H1 (cell line): ENCODE data around the gene PPP1CA. TPM values are rescaled to one million over a fixed set of nuclear protein-coding genes. Genes with fewer than 3 reads are reported as not detected.

Source experiments
- CTCF ChIA-PET: fragments of 300-600 bp; sonication (Branson Sonifier 250); formaldehyde crosslinking; loops from one replicate; lab custom pipeline; 2021; ENCODE audit not compliant: partially characterized antibody; lab: Charles Lee
- POLR2A ChIA-PET: fragments of 300-600 bp; sonication (Branson Sonifier 250); formaldehyde crosslinking; loops from one replicate; lab custom pipeline; 2021; ENCODE audit warnings: inconsistent platforms; ENCODE audit not compliant: partially characterized antibody; lab: Charles Lee
- DNase-seq, 2 experiments: peaks; one replicate each; pipeline versions ENCODE4 v3.0.0 to v3.0.0-alpha.2; 2010 to 2022; ENCODE audit warnings: low spot score in 2 of 2, low read depth in 1 of 2, mixed read lengths in 1 of 2
- FAIRE-seq: peaks from 2 replicates; lab custom pipeline; 2011; peaks lifted over from hg19 to GRCh38; lab: Jason Lieb, UNC
- H2AFZ ChIP-seq: 2 replicates; pipeline ENCODE4 v1.8.1; 2012; ENCODE audit warnings: low read length, inconsistent platforms
- H2AK5ac ChIP-seq: 2 replicates; pipeline ENCODE4 v1.6.1; 2013; ENCODE audit warnings: low read depth, low read length
- H2BK120ac ChIP-seq: replicated peaks from 2 replicates; pipeline ENCODE3; 2013; ENCODE audit warnings: low read depth, low read length, inconsistent platforms
- H2BK12ac ChIP-seq: 2 replicates; pipeline ENCODE4 v1.6.1; 2013; ENCODE audit warnings: low read depth, low read length
- H2BK15ac ChIP-seq: 2 replicates; pipeline ENCODE4 v1.6.1; 2013; ENCODE audit warnings: low read length
- H2BK20ac ChIP-seq: 2 replicates; pipeline ENCODE4 v1.6.1; 2013; ENCODE audit warnings: low read length
- H2BK5ac ChIP-seq: 2 replicates; pipeline ENCODE4 v1.6.1; 2013; ENCODE audit warnings: low read depth, low read length
- H3K14ac ChIP-seq: 2 replicates; pipeline ENCODE4 v1.6.1; 2013; ENCODE audit warnings: inconsistent platforms; ENCODE audit not compliant: insufficient read length
- H3K18ac ChIP-seq: 2 replicates; pipeline ENCODE4 v1.6.1; 2013; ENCODE audit warnings: low read length; ENCODE audit errors: extremely low read depth
- H3K23ac ChIP-seq: 2 replicates; pipeline ENCODE4 v1.6.1; 2013; ENCODE audit warnings: inconsistent platforms; ENCODE audit not compliant: insufficient read length
- H3K23me2 ChIP-seq: 2 replicates; pipeline ENCODE4 v1.6.1; 2013; ENCODE audit warnings: low read depth, low read length
- H3K27ac ChIP-seq: 2 replicates; pipeline ENCODE4 v1.6.1; 2011; ENCODE audit warnings: low read depth, low read length, inconsistent platforms
- H3K27me3 ChIP-seq, 4 experiments: replicated peaks in 1 of 4; 1 replicate in 1 of 4; 2 replicates in 3 of 4; pipeline versions ENCODE4 v1.6.1 to v1.8.1; 2011 to 2013; ENCODE audit warnings: low read length in 3 of 4, mild to moderate bottlenecking in 3 of 4, inconsistent platforms in 2 of 4, mixed read lengths in 2 of 4, moderate library complexity in 1 of 4; ENCODE audit not compliant: control insufficient read depth in 3 of 4, insufficient read depth in 3 of 4; ENCODE audit errors: extremely low read depth in 1 of 4
- H3K36me3 ChIP-seq, 4 experiments: 2 replicates each; pipeline versions ENCODE4 v1.6.1 to v1.8.1; 2011 to 2013; ENCODE audit warnings: mild to moderate bottlenecking in 4 of 4, low read length in 3 of 4, moderate library complexity in 2 of 4, control low read depth in 1 of 4, inconsistent platforms in 1 of 4; ENCODE audit not compliant: insufficient read depth in 4 of 4, control insufficient read depth in 2 of 4
- H3K4ac ChIP-seq: replicated peaks from 2 replicates; pipeline ENCODE3; 2013; ENCODE audit warnings: low read length, low read depth, mixed read lengths, inconsistent platforms; ENCODE audit not compliant: insufficient read length
- H3K4me1 ChIP-seq, 4 experiments: replicated peaks in 1 of 4; 1 replicate in 1 of 4; 2 replicates in 3 of 4; pipeline versions ENCODE4 v1.6.1 to v1.8.1; 2011 to 2013; ENCODE audit warnings: low read length in 3 of 4, inconsistent platforms in 2 of 4, mixed read lengths in 1 of 4; ENCODE audit not compliant: insufficient read depth in 4 of 4, control insufficient read depth in 3 of 4
- H3K4me2 ChIP-seq, 2 experiments: 2 replicates each; pipeline versions ENCODE4 v1.6.1 to v1.8.1; 2011 to 2013; ENCODE audit warnings: low read depth in 2 of 2, low read length in 2 of 2, control low read depth in 1 of 2, inconsistent platforms in 1 of 2, mild to moderate bottlenecking in 1 of 2; ENCODE audit not compliant: insufficient read depth in 1 of 2
- H3K4me3 ChIP-seq, 4 experiments: fragments of 200-600, 300-600 bp in 1 of 4; sonication (generic), shearing (Covaris generic), sonication (Bioruptor Twin) in 1 of 4; 2 replicates each; pipeline versions ENCODE4 v1.5.1 to v1.8.1; 2011 to 2016; ENCODE audit warnings: low read length in 4 of 4, low read depth in 3 of 4, control low read depth in 2 of 4, inconsistent platforms in 2 of 4, mild to moderate bottlenecking in 2 of 4, mixed read lengths in 1 of 4, moderate library complexity in 1 of 4; ENCODE audit not compliant: insufficient read depth in 2 of 4; ENCODE audit errors: extremely low read depth in 1 of 4
- H3K56ac ChIP-seq: replicated peaks from 2 replicates; pipeline ENCODE3; 2013; ENCODE audit warnings: low read depth, mild to moderate bottlenecking, mixed read lengths, low read length, inconsistent platforms; ENCODE audit not compliant: insufficient read length
- H3K79me1 ChIP-seq: 2 replicates; pipeline ENCODE4 v1.6.1; 2013; ENCODE audit warnings: low read depth, low read length, control low read depth
- H3K79me2 ChIP-seq, 2 experiments: 2 replicates each; pipeline versions ENCODE4 v1.6.1 to v1.8.1; 2012 to 2013; ENCODE audit warnings: low read length in 2 of 2, mild to moderate bottlenecking in 2 of 2, inconsistent platforms in 1 of 2; ENCODE audit not compliant: insufficient read depth in 2 of 2, control insufficient read depth in 1 of 2
- H3K9ac ChIP-seq, 4 experiments: replicated peaks in 1 of 4; 1 replicate in 1 of 4; 2 replicates in 3 of 4; pipeline versions ENCODE4 v1.6.1 to v1.8.1; 2011 to 2013; ENCODE audit warnings: low read depth in 3 of 4, low read length in 3 of 4, control low read depth in 2 of 4, mild to moderate bottlenecking in 2 of 4, moderate library complexity in 2 of 4, inconsistent platforms in 1 of 4; ENCODE audit errors: extremely low read depth in 1 of 4
- H3K9me3 ChIP-seq, 2 experiments: 2 replicates each; pipeline versions ENCODE4 v1.6.1 to v1.8.1; 2012 to 2013; ENCODE audit warnings: mild to moderate bottlenecking in 2 of 2, moderate library complexity in 2 of 2, control low read depth in 1 of 2, inconsistent platforms in 1 of 2, low read depth in 1 of 2, low read length in 1 of 2, mixed read lengths in 1 of 2; ENCODE audit not compliant: insufficient read depth in 2 of 2
- H4K20me1 ChIP-seq, 2 experiments: replicated peaks in 1 of 2; 2 replicates each; pipeline versions ENCODE3 to v1.8.1; 2011 to 2013; ENCODE audit warnings: inconsistent platforms in 2 of 2, low read length in 2 of 2, mild to moderate bottlenecking in 1 of 2; ENCODE audit not compliant: insufficient read depth in 2 of 2, control insufficient read depth in 1 of 2
- H4K5ac ChIP-seq: 2 replicates; pipeline ENCODE4 v1.6.1; 2013; ENCODE audit warnings: low read length, low read depth, mixed read lengths, inconsistent platforms; ENCODE audit not compliant: insufficient read length
- H4K8ac ChIP-seq: 2 replicates; pipeline ENCODE4 v1.8.0; 2013; ENCODE audit warnings: mild to moderate bottlenecking, moderate library complexity, low read length, inconsistent platforms; ENCODE audit not compliant: insufficient read depth; ENCODE audit errors: extremely low read depth
- H4K91ac ChIP-seq: replicated peaks from 2 replicates; pipeline ENCODE3; 2013; ENCODE audit warnings: low read length, mixed read lengths, inconsistent platforms; ENCODE audit not compliant: insufficient read length
- CTBP2 ChIP-seq: IDR thresholded peaks from 2 replicates; pipeline ENCODE4 v1.7.0; 2011; ENCODE audit warnings: borderline replicate concordance, mild to moderate bottlenecking, moderate library complexity, mixed read lengths, low read length; ENCODE audit not compliant: insufficient read depth, insufficient read length
- EZH2 ChIP-seq: fragments of 200-600 bp; sonication (generic); IDR thresholded peaks from 2 replicates; pipeline ENCODE4 v1.7.1; 2012; ENCODE audit warnings: low read depth, mild to moderate bottlenecking, moderate library complexity, low read length, inconsistent platforms; ENCODE audit not compliant: severe bottlenecking
- SIX5 ChIP-seq: IDR thresholded peaks from 2 replicates; pipeline ENCODE4 v1.6.1; 2011; ENCODE audit warnings: mild to moderate bottlenecking, low read depth, low read length
- WGBS, 2 experiments: shearing (Covaris generic) in 1 of 2; methylation state at CpG; one replicate each; pipeline versions ENCODE4 v1.1.6 to v1.1.7; 2013 to 2015; ENCODE audit warnings: low lambda C conversion rate in 2 of 2, mixed read lengths in 2 of 2, inconsistent platforms in 1 of 2, low coverage in 1 of 2, missing lambda C conversion rate in 1 of 2; ENCODE audit not compliant: insufficient replicate concordance in 2 of 2, insufficient coverage in 1 of 2, insufficient read length in 1 of 2; ENCODE audit errors: extremely low coverage in 1 of 2, missing lambda C conversion rate in 1 of 2; 5-methylcytosine and 5-hydroxymethylcytosine counted together
- polyA plus RNA-seq, 7 experiments: library from polyadenylated mRNA; depleted of rRNA in 3 of 7; stranded (reverse) in 5 of 7; unstranded in 2 of 7; fragments of >200 nt in 5 of 7; fragments of 200-250 nt in 2 of 7; gene quantifications; 1 replicate in 5 of 7; 2 replicates in 1 of 7; 4 replicates in 1 of 7; pipeline versions ENCODE4 v1.2.1 to v1.2.3, GENCODE V29; 2011 to 2013; ENCODE audit warnings: missing spikeins in 2 of 7, mixed read lengths in 2 of 7
- total RNA-seq: library from RNA; stranded (reverse); fragmentation: NEBNext Ultra II Directional; extraction: Animal tissue kit (Norgen Biotek cat#: 25700); gene quantifications from 2 replicates; pipeline ENCODE4 v1.2.1, GENCODE V29; 2021

PPP1CA gene
- total and polyA plus RNA-seq, 2 of the 8 experiments (the other 6 are each of a cell fraction or from before 2014, with no cell fraction given) = 198 to 359 TPM

DNA sequence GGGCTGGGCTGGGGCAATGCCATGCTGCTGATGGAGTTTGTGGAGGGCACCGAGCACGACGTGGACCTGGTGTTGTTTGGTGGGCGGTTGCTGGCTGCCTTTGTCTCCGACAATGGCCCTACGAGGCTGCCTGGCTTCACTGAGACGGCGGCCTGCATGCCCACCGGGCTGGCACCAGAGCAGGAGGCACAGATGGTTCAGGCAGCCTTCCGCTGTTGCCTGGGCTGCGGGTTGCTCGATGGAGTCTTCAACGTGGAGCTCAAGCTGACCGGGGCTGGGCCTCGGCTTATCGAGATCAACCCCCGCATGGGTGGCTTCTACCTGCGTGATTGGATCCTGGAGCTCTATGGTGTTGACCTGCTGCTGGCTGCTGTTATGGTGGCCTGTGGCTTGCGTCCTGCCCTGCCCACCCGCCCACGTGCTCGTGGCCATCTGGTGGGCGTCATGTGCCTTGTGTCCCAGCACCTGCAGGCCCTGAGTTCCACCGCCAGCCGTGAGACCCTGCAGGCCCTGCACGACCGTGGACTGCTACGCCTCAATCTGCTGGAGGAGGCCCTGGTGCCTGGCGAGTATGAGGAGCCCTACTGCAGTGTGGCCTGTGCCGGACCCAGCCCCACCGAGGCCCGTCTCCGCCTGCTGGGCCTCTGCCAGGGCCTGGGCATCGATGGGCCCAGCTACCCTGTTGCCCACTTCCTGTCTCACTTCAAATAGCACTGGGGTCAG, 22.4 kb upstream of the PPP1CA start:
- no peak for FAIRE-seq
- no peak overlapping the region for H2BK5ac ChIP-seq
- POLR2A ChIA-PET = interaction anchor here (0.9 to 10.2 kb wide), 6 partner anchors 10 to 54 kb away, joined by 3 to 104 read pairs (median 4); partner anchors contain the start of genes PPP1CA and PTPRCAP
- no peak overlapping the region for H3K4me2 ChIP-seq
- H2BK120ac ChIP-seq = no peak overlapping the region
- no peak overlapping the region for H3K9ac ChIP-seq
- H3K27ac ChIP-seq = no peak overlapping the region
- no peaks in the 10 kb centered on the region for H3K9me3 ChIP-seq
- H3K4me3 ChIP-seq = no peak overlapping the region
- no peak overlapping the region for H2BK20ac ChIP-seq
- no peak overlapping the region for H4K91ac ChIP-seq
- no peak for TF ChIP-seq SIX5
- no peak for TF ChIP-seq EZH2
- TF ChIP-seq CTBP2 = no peak
- TF ChIP-seq, all 59 proteins: peak for 0
- Histone ChIP-seq H2BK15ac (no peak overlapping the region), H3K27me3 (peaks cover 0 to 8% (median 5%) of the 10 kb centered on the region in 4 experiments; a peak in 4 of 7 replicates), H3K23me2 (peaks cover 19% of the 10 kb centered on the region), H3K56ac (no peak overlapping the region), H3K23ac (no peak overlapping the region), H3K18ac (no peak overlapping the region), H2AK5ac (no peak overlapping the region), H4K20me1 (peaks cover 0 to 3% of the 10 kb centered on the region in 2 experiments), H3K79me2 (peaks cover 0 to 4% of the 10 kb centered on the region in 2 experiments; a peak in 1 of 4 replicates), H3K36me3 (no peaks in the 10 kb centered on the region), H2BK12ac (peak overlapping the region; percentile 39; the same call in 1 of the 2 replicates), H4K8ac (0 out of 2 replicates have a peak overlapping the region, but pooled peaks have one; percentile 17), H2AFZ (no peak overlapping the region), H3K14ac (no peak overlapping the region), H4K5ac (no peak overlapping the region), H3K79me1 (peaks cover 4% of the 10 kb centered on the region), H3K4ac (no peak overlapping the region), H3K4me1 (peaks cover 0 to 13% (median 7%) of the 10 kb centered on the region in 4 experiments; a peak in 6 of 7 replicates)
- CTCF ChIA-PET = interaction anchor here (0.5 to 1.8 kb wide), 8 partner anchors 11 to 328 kb away, joined by 3 to 7 read pairs (median 4); partner anchors contain the start of gene PPP1CA
- WGBS, 2 experiments = 88% methylated on average over 30 of the region's 34 CpGs; no CpG with 5 or more reads in 1 of the 2 experiments
- no peak for DNase-seq
